HepG2 (cell line): ENCODE results near the gene CD68. TPM values are rescaled to one million over a fixed set of nuclear protein-coding genes. Genes with fewer than 3 reads are reported as not detected.
A peak's percentile ranks its signal among the peaks of the same experiment; 100 is the strongest.

Experiments
- BCLAF1 ChIP-seq: fragments of 450-650 bp; IDR thresholded peaks from 2 replicates; pipeline ENCODE4 v1.6.1; 2017; ENCODE audit warnings: mild to moderate bottlenecking
- BHLHE40 ChIP-seq: IDR thresholded peaks from 2 replicates; pipeline ENCODE4 v1.6.1; 2011; ENCODE audit warnings: low read length, improper control_type of control experiment
- DNMT1 ChIP-seq: sonication (generic); formaldehyde crosslinking; IDR thresholded peaks from 2 replicates; pipeline ENCODE4 v1.5.1; 2020; ENCODE audit warnings: mild to moderate bottlenecking, missing genetic modification reagents
- GATAD2A ChIP-seq: IDR thresholded peaks from 2 replicates; pipeline ENCODE4 v1.6.1; 2016
- HIVEP1 ChIP-seq: sonication (generic); formaldehyde crosslinking; IDR thresholded peaks from 2 replicates; pipeline ENCODE4 v1.4.0; 2020; ENCODE audit warnings: mild to moderate bottlenecking, missing genetic modification reagents
- RAD21 ChIP-seq: fragments of 450-650 bp; formaldehyde crosslinking; IDR thresholded peaks from 2 replicates; pipeline ENCODE4 v1.5.0; 2020; ENCODE audit warnings: mild to moderate bottlenecking
- SNAPC4 ChIP-seq: sonication (generic); formaldehyde crosslinking; IDR thresholded peaks from 2 replicates; pipeline ENCODE4 v1.4.0; 2020; ENCODE audit warnings: mild to moderate bottlenecking, missing genetic modification reagents
- THYN1 ChIP-seq: sonication (generic); formaldehyde crosslinking; IDR thresholded peaks from 2 replicates; pipeline ENCODE4 v1.8.1; 2023; ENCODE audit warnings: low read depth, mild to moderate bottlenecking, moderate library complexity, missing genetic modification reagents, borderline replicate concordance
- UBTF ChIP-seq: sonication (generic); formaldehyde crosslinking; IDR thresholded peaks from 2 replicates; pipeline ENCODE4 v1.4.0; 2020; ENCODE audit warnings: mild to moderate bottlenecking, missing genetic modification reagents
- ZFP36L2 ChIP-seq: sonication (generic); formaldehyde crosslinking; IDR thresholded peaks from 2 replicates; pipeline ENCODE4 v1.4.0; 2020; ENCODE audit warnings: missing genetic modification reagents
- ZNF263 ChIP-seq: sonication (generic); formaldehyde crosslinking; IDR thresholded peaks from 2 replicates; pipeline ENCODE4 v1.4.0; 2020; ENCODE audit warnings: missing genetic modification reagents
- ZNF468 ChIP-seq: sonication (generic); formaldehyde crosslinking; IDR thresholded peaks from 2 replicates; pipeline ENCODE4 v1.8.0; 2022; ENCODE audit warnings: mild to moderate bottlenecking, moderate library complexity, missing genetic modification reagents
- ZSCAN21 ChIP-seq: sonication (generic); formaldehyde crosslinking; IDR thresholded peaks from 2 replicates; pipeline ENCODE4 v1.8.0; 2022; ENCODE audit warnings: mild to moderate bottlenecking, missing genetic modification reagents, moderate library complexity, borderline replicate concordance
- polyA plus RNA-seq, 8 experiments: library from polyadenylated mRNA; depleted of rRNA in 3 of 8; stranded (reverse) in 7 of 8; unstranded in 1 of 8; fragments of >200 nt; fragmentation: Illumina TruSeq in 4 of 8; extraction: Trizol in 4 of 8; gene quantifications; 2 replicates each; pipeline versions ENCODE4 v1.2.1 to v1.2.3, GENCODE V29; 2011 to 2016; ENCODE audit warnings: low read depth in 4 of 8, missing spikeins in 1 of 8, mixed read lengths in 1 of 8; ENCODE audit not compliant: insufficient read depth in 1 of 8
- total RNA-seq, 5 experiments: library from RNA; depleted of rRNA; stranded (reverse); fragments of >200 nt; fragmentation: Illumina TruSeq; extraction: Trizol; gene quantifications; 2 replicates each; pipeline ENCODE4 v1.2.3, GENCODE V29; 2016; ENCODE audit warnings: low read depth in 1 of 5
- TF ChIP-seq, protein P1 (sequence below): sonication (generic); formaldehyde crosslinking; IDR thresholded peaks from 2 replicates; pipeline ENCODE4 v1.4.0; 2020; ENCODE audit warnings: missing genetic modification reagents, mild to moderate bottlenecking, borderline replicate concordance
- TF ChIP-seq, protein P2 (sequence below): sonication (generic); formaldehyde crosslinking; IDR thresholded peaks from 2 replicates; pipeline ENCODE4 v1.5.0; 2020; ENCODE audit warnings: missing genetic modification reagents, mild to moderate bottlenecking, borderline replicate concordance

Gene CD68
- total and polyA plus RNA-seq, 2 of the 13 experiments (the other 11 are each of a cell fraction or from before 2014, with no cell fraction given), result 10.3 to 104 TPM

DNA sequence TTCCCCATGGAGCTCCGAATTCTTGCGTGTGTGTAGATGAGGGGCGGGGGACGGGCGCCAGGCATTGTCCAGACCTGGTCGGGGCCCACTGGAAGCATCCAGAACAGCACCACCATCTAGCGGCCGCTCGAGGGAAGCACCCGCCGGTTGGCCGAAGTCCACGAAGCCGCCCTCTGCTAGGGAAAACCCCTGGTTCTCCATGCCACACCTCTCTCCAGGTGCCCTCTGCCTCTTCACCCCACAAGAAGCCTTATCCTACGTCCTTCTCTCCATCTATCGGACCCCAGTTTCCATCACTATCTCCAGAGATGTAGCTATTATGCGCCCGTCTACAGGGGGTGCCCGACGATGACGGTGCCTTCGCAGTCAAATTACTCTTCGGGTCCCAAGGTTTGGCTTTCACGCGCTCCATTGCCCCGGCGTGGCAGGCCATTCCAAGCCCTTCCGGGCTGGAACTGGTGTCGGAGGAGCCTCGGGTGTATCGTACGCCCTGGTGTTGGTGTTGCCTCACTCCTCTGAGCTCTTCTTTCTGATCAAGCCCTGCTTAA is 18.3 kb upstream of the CD68 start (continued):
- no peak; the same call in 1 of the 2 replicates for TF ChIP-seq ZSCAN21 (CRISPR knock-in tag)
- 0 out of 2 replicates have a peak, but pooled peaks have one; percentile 19 for TF ChIP-seq ZNF263 (CRISPR knock-in tag)
- no peak for TF ChIP-seq BHLHE40
- TF ChIP-seq ZFP36L2 (CRISPR knock-in tag), result no peak
- TF ChIP-seq RAD21 (CRISPR knock-in tag), result peak; percentile 90
- TF ChIP-seq, protein P1, sequence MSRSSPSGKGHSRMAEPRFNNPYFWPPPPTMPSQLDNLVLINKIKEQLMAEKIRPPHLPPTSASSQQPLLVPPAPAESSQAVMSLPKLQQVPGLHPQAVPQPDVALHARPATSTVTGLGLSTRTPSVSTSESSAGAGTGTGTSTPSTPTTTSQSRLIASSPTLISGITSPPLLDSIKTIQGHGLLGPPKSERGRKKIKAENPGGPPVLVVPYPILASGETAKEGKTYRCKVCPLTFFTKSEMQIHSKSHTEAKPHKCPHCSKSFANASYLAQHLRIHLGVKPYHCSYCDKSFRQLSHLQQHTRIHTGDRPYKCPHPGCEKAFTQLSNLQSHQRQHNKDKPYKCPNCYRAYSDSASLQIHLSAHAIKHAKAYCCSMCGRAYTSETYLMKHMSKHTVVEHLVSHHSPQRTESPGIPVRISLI (CRISPR knock-in tag), result no peak
- TF ChIP-seq GATAD2A, result peak; percentile 13; the same call in 1 of the 2 replicates
- TF ChIP-seq, protein P2, sequence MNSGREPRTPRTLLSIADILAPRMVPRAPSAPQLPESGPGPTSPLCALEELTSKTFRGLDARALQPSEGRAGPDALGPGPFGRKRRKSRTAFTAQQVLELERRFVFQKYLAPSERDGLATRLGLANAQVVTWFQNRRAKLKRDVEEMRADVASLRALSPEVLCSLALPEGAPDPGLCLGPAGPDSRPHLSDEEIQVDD (CRISPR knock-in tag), result no peak
- no peak for TF ChIP-seq BCLAF1
- no peak for TF ChIP-seq DNMT1 (CRISPR knock-in tag)
- no peak for TF ChIP-seq THYN1 (CRISPR knock-in tag)
- 0 out of 2 replicates have a peak, but pooled peaks have one; percentile 80 for TF ChIP-seq SNAPC4 (CRISPR knock-in tag)
- peak; percentile 41; the same call in 1 of the 2 replicates for TF ChIP-seq UBTF
- TF ChIP-seq ZNF468 (CRISPR knock-in tag), result no peak
- peak; percentile 84 for TF ChIP-seq HIVEP1 (CRISPR knock-in tag)
